Tibial nerve (tissue), 4 donors: ENCODE data around the gene MRPL38.

ENCODE experiments used
- CTCF ChIP-seq, 5 experiments: fragments of 200-600 bp in 3 of 5; fragments of 450-650 bp in 2 of 5; sonication (generic) in 3 of 5; IDR thresholded peaks; one replicate each; pipeline ENCODE4 v1.5.1; 2016 to 2019; ENCODE audit warnings: antibody characterized with exemption in 5 of 5, mild to moderate bottlenecking in 3 of 5, moderate library complexity in 2 of 5
- EP300 ChIP-seq, 2 donors: sonication (generic); formaldehyde crosslinking; IDR thresholded peaks; one replicate each; pipeline ENCODE4 v1.6.1; 2017; ENCODE audit warnings: antibody characterized with exemption in 2 of 2, mild to moderate bottlenecking in 1 of 2
- POLR2A ChIP-seq, 2 donors: fragments of 450-650 bp; IDR thresholded peaks; one replicate each; pipeline ENCODE4 v1.6.1; 2017; ENCODE audit warnings: antibody characterized with exemption in 2 of 2, mild to moderate bottlenecking in 2 of 2, moderate library complexity in 2 of 2

- TF ChIP-seq CTCF (IDR thresholded peaks at IDR 0.05), result no peak
- no peak for TF ChIP-seq POLR2A (IDR thresholded peaks at IDR 0.05)
- no peak for TF ChIP-seq EP300 (IDR thresholded peaks at IDR 0.05)
These were observed 3.5 kb upstream of the MRPL38 start for GRCh38 chr17:75908201-75908600.
